ENCODE measurements around the gene MIDN.

MIDN gene

GRCh38 chr19:1279782-1280341 lies 31.5 kb downstream of the MIDN start (continued):
- no peak for TF ChIP-seq ZNF366 (tag by site-specific recombination; conservative IDR thresholded peaks at IDR 0.05)
- TF ChIP-seq ZXDB (tag by site-specific recombination; IDR thresholded peaks at IDR 0.05): 0 out of 2 replicates have a peak, but pooled peaks have one; percentile 39
- no peak for TF ChIP-seq MEIS1 (CRISPR knock-in tag; IDR thresholded peaks at IDR 0.05; ENCODE audit: borderline replicate concordance)
- no peak for TF ChIP-seq KLF8 (tag by site-specific recombination; IDR thresholded peaks at IDR 0.05)
- no peak for TF ChIP-seq MYNN (tag by site-specific recombination; IDR thresholded peaks at IDR 0.05; ENCODE audit: borderline replicate concordance)
- TF ChIP-seq HOXA7 (CRISPR knock-in tag; IDR thresholded peaks at IDR 0.05; ENCODE audit: borderline replicate concordance): no peak
- no peak for TF ChIP-seq ZNF704 (tag by site-specific recombination; IDR thresholded peaks at IDR 0.05)
- no peak for TF ChIP-seq ZNF473 (tag by site-specific recombination; IDR thresholded peaks at IDR 0.05)
- no peak for TF ChIP-seq ZNF221 (tag by site-specific recombination; IDR thresholded peaks at IDR 0.05; ENCODE audit: borderline replicate concordance)
- no peak for TF ChIP-seq ZNF692 (tag by site-specific recombination; IDR thresholded peaks at IDR 0.05)
- TF ChIP-seq ZNF248 (tag by site-specific recombination; IDR thresholded peaks at IDR 0.05): no peak
- no peak for TF ChIP-seq ELK4 (IDR thresholded peaks at IDR 0.05; ENCODE audit: borderline replicate concordance, low read depth, low read length)
- TF ChIP-seq ZFP41 (tag by site-specific recombination; IDR thresholded peaks at IDR 0.05; ENCODE audit: borderline replicate concordance): no peak
- no peak for TF ChIP-seq SCRT2 (tag by site-specific recombination; IDR thresholded peaks at IDR 0.05)
- TF ChIP-seq ZNF2 (tag by site-specific recombination; IDR thresholded peaks at IDR 0.05): 0 out of 2 replicates have a peak, but pooled peaks have one; percentile 35
- TF ChIP-seq HOXC10 (CRISPR knock-in tag; IDR thresholded peaks at IDR 0.05): no peak
- peak; percentile 49 for TF ChIP-seq GLIS1 (tag by site-specific recombination; IDR thresholded peaks at IDR 0.05)
- TF ChIP-seq SALL2 (tag by site-specific recombination; IDR thresholded peaks at IDR 0.05; ENCODE audit: borderline replicate concordance): no peak
- peak; percentile 36; the same call in 1 of the 2 replicates for TF ChIP-seq ZNF341 (tag by site-specific recombination; IDR thresholded peaks at IDR 0.05; ENCODE audit: low read depth)
- no peak; the same call in 1 of the 2 replicates for TF ChIP-seq PRDM4 (tag by site-specific recombination; IDR thresholded peaks at IDR 0.05)
- no peak for TF ChIP-seq ZNF580 (tag by site-specific recombination; IDR thresholded peaks at IDR 0.05)
- no peak for TF ChIP-seq ZNF792 (tag by site-specific recombination; IDR thresholded peaks at IDR 0.05)
- TF ChIP-seq ZNF555 (tag by site-specific recombination; conservative IDR thresholded peaks at IDR 0.05): no peak
- TF ChIP-seq ZBTB26 (tag by site-specific recombination; optimal IDR thresholded peaks at IDR 0.05): peak; percentile 17
- peak; percentile 56 for TF ChIP-seq ZBTB7A (tag by site-specific recombination; IDR thresholded peaks at IDR 0.05; ENCODE audit: low read depth)
- no peak for TF ChIP-seq ZNF404 (tag by site-specific recombination; IDR thresholded peaks at IDR 0.05)
- no peak for TF ChIP-seq ZNF155 (tag by site-specific recombination; IDR thresholded peaks at IDR 0.05)
- no peak for TF ChIP-seq ZNF362 (tag by site-specific recombination; IDR thresholded peaks at IDR 0.05)
- no peak for TF ChIP-seq ZBTB49 (tag by site-specific recombination; IDR thresholded peaks at IDR 0.05; ENCODE audit: low read depth)
- no peak for TF ChIP-seq HOXD13 (CRISPR knock-in tag; IDR thresholded peaks at IDR 0.05; ENCODE audit: borderline replicate concordance)
